Common myeloid progenitor, CD34-positive (primary cell): Measurements from ENCODE around the gene LPP.
A peak's percentile ranks its signal among the peaks of the same experiment; 100 is the strongest.

Source experiments
- CTCF ChIA-PET: fragments of 350-600 bp; sonication (Branson Sonifier 250); formaldehyde crosslinking; loops from one replicate; lab custom pipeline; 2021; ENCODE audit warnings: antibody characterized with exemption; lab: Charles Lee
- POLR2A ChIA-PET: fragments of 350-600 bp; sonication (Branson Sonifier 250); formaldehyde crosslinking; loops from one replicate; lab custom pipeline; 2021; ENCODE audit warnings: antibody characterized with exemption; lab: Charles Lee
- DNase-seq, 3 donors: peaks; one replicate each; pipeline versions ENCODE4 v3.0.0 to v3.0.0-alpha.2; 2013
- H3K27ac ChIP-seq, 2 experiments: 1 replicate in 1 of 2; 2 replicates in 1 of 2; pipeline ENCODE4 v1.7.0; 2013; ENCODE audit warnings: inconsistent platforms in 2 of 2, low read length in 2 of 2, mild to moderate bottlenecking in 2 of 2, low read depth in 1 of 2, moderate library complexity in 1 of 2; ENCODE audit not compliant: severe bottlenecking in 2 of 2, insufficient read depth in 1 of 2, poor library complexity in 1 of 2
- H3K27me3 ChIP-seq, 5 experiments: replicated peaks in 2 of 5; 1 replicate in 3 of 5; 2 replicates in 2 of 5; pipeline versions ENCODE4 v1.6.1 to v1.7.0; 2013; ENCODE audit warnings: low read length in 4 of 5, mild to moderate bottlenecking in 2 of 5, moderate library complexity in 2 of 5, inconsistent platforms in 1 of 5; ENCODE audit not compliant: insufficient read depth in 5 of 5, control insufficient read depth in 4 of 5
- H3K36me3 ChIP-seq, 4 experiments: 1 replicate in 2 of 4; 2 replicates in 2 of 4; pipeline versions ENCODE4 v1.6.1 to v1.7.0; 2013; ENCODE audit warnings: low read length in 3 of 4, control low read depth in 1 of 4, mild to moderate bottlenecking in 1 of 4; ENCODE audit not compliant: control insufficient read depth in 4 of 4, insufficient read depth in 4 of 4
- H3K4me1 ChIP-seq, 4 experiments: 1 replicate in 3 of 4; 2 replicates in 1 of 4; pipeline versions ENCODE4 v1.6.1 to v1.7.1; 2013; ENCODE audit warnings: low read length in 3 of 4, mild to moderate bottlenecking in 3 of 4, control low read depth in 1 of 4, inconsistent platforms in 1 of 4, moderate library complexity in 1 of 4; ENCODE audit not compliant: control insufficient read depth in 4 of 4, insufficient read depth in 4 of 4; ENCODE audit errors: control extremely low read depth in 1 of 4
- H3K4me3 ChIP-seq, 7 experiments: 1 replicate in 4 of 7; 2 replicates in 3 of 7; pipeline versions ENCODE4 v1.5.1 to v1.7.0; 2013; ENCODE audit warnings: mild to moderate bottlenecking in 7 of 7, low read length in 6 of 7, moderate library complexity in 6 of 7, inconsistent platforms in 2 of 7, low read depth in 2 of 7, control low read depth in 1 of 7; ENCODE audit not compliant: insufficient read depth in 4 of 7, control insufficient read depth in 1 of 7; ENCODE audit errors: extremely low read depth in 1 of 7
- H3K9me3 ChIP-seq, 5 experiments: 1 replicate in 4 of 5; 2 replicates in 1 of 5; pipeline versions ENCODE4 v1.6.1 to v1.7.1; 2013; ENCODE audit warnings: low read length in 4 of 5, mild to moderate bottlenecking in 2 of 5, inconsistent platforms in 1 of 5, low read depth in 1 of 5, moderate library complexity in 1 of 5; ENCODE audit not compliant: control insufficient read depth in 4 of 5, insufficient read depth in 2 of 5; ENCODE audit errors: control extremely low read depth in 1 of 5
- WGBS: methylation state at CpG from one replicate; pipeline ENCODE4 v1.1.5; 2013; ENCODE audit not compliant: insufficient coverage; 5-methylcytosine and 5-hydroxymethylcytosine counted together

The LPP gene

GRCh38 chr3:188220988-188221818 is 67.2 kb downstream of the LPP start:
- Histone ChIP-seq H3K9me3 (no peaks in the 10 kb centered on the region), H3K4me1 (peaks cover 0 to 6% (median 3%) of the 10 kb centered on the region in 4 experiments), H3K27me3 (no peaks in the 10 kb centered on the region), H3K27ac (no peak overlapping the region), H3K4me3 (no peak overlapping the region), H3K36me3 (peaks cover 0 to 4% (median 2%) of the 10 kb centered on the region in 4 experiments)
- CTCF ChIA-PET = no interaction called here
- DNase-seq = no peak
- WGBS = 97% methylated on average over 9 of the region's 11 CpGs
- POLR2A ChIA-PET = no interaction called here

DNA sequence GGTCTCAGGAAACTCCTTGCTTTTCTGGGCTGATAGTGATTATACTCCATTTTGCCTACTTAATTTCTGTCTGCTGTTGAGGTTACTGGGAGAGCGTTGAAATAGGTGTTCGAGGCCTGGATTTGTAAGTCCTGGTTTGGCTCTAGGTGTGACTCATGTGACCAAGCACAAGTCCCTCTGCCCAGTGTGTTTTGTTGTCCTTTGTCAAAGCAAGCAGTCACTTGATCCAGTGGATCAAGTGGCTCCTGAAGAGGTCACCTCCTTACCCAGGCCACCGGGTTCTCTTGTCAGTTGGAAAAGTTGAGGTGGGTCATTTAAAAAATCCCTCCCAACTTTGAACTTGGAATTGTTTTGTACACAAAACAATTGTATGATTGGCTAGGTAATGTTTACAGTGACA is 70.0 kb downstream of the LPP start:
- peaks cover 0 to 5% (median 4%) of the 10 kb centered on the region in 4 experiments for H3K4me1 ChIP-seq
- POLR2A ChIA-PET = no interaction called here
- H3K4me3 ChIP-seq = no peak overlapping the region
- CTCF ChIA-PET = interaction anchor here (1.6 kb wide), 1 partner anchor 11 kb away, joined by 4 read pairs; no protein-coding TSS in a partner anchor
- H3K36me3 ChIP-seq = peaks cover 0 to 4% (median 2%) of the 10 kb centered on the region in 4 experiments
- no peaks in the 10 kb centered on the region for H3K27me3 ChIP-seq
- H3K9me3 ChIP-seq = no peaks in the 10 kb centered on the region
- H3K27ac ChIP-seq = no peak overlapping the region
- 100% methylated on average over 2 of the region's 3 CpGs for WGBS
- DNase-seq = no peak

GRCh38 chr3:188227442-188227841 is 73.5 kb downstream of the LPP start:
- WGBS = 100% methylated on average over 1 of the region's 3 CpGs
- Histone ChIP-seq H3K4me1 (peaks cover 0 to 9% (median 6%) of the 10 kb centered on the region in 4 experiments), H3K9me3 (no peaks in the 10 kb centered on the region), H3K27ac (no peak overlapping the region), H3K36me3 (no peaks in the 10 kb centered on the region), H3K4me3 (no peak overlapping the region), H3K27me3 (no peaks in the 10 kb centered on the region)
- CTCF ChIA-PET = interaction anchor here (1.0 kb wide), 1 partner anchor 10 kb away, joined by 3 read pairs; no protein-coding TSS in a partner anchor
- DNase-seq = no peak
- POLR2A ChIA-PET = no interaction called here

DNA sequence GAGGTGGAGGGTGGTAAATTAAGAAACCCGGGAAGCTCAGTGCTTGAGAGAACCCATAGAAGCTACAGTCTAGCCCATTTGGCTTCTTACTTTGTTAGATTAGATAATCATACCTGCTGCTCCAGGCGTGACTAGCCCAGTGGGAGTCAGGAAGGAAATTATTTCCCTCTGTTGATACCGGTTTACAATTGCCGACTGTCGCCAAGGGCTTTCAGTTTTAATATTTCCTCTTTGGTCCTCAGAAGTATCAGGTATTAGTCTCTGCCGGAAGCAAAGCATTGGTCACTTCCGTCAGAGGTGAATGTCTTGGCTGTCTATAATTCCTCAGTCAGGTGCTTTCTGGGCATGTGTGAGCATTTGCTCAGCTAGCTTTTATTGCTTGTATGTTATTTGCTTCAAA is 75.2 kb downstream of the LPP start:
- no peaks in the 10 kb centered on the region for H3K9me3 ChIP-seq
- no peak overlapping the region for H3K27ac ChIP-seq
- ChIA-PET POLR2A (interaction anchor here (0.6 kb wide), 1 partner anchor 676 kb away, joined by 3 read pairs; no protein-coding TSS in a partner anchor), CTCF (no interaction called here)
- H3K27me3 ChIP-seq = no peaks in the 10 kb centered on the region
- peaks cover 0 to 1% (median 0%) of the 10 kb centered on the region in 4 experiments for H3K36me3 ChIP-seq
- 34% methylated on average over 7 of the region's 7 CpGs for WGBS
- peaks cover 0 to 9% (median 6%) of the 10 kb centered on the region in 4 experiments for H3K4me1 ChIP-seq
- H3K4me3 ChIP-seq = no peak overlapping the region
- peak in 2 of 3 donors; percentile 9 to 17 for DNase-seq

DNA sequence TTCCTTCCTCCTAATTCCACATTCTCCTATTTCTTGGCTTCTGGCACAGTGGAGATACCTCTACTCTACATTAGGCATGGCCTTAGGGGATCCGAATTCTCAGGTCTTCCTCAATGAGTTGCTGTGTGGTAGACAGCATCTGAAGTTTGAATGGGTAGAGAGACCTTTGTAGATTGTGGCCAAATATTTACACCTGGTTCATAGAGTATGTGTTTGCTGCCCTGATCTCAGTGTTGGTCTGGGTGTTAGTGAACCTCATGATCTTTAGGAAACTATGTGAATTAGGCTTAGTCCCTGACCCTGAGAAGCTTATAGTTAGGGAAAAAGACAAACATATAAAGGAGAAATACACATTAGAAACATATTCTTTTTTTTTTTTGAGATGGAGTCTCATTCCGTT is 75.8 kb downstream of the LPP start:
- CTCF ChIA-PET = no interaction called here
- POLR2A ChIA-PET = interaction anchor here (0.6 kb wide), 1 partner anchor 676 kb away, joined by 3 read pairs; no protein-coding TSS in a partner anchor
- 88% methylated on average over 1 of the region's 2 CpGs for WGBS
- Histone ChIP-seq H3K4me1 (peaks cover 0 to 9% (median 6%) of the 10 kb centered on the region in 4 experiments), H3K27me3 (no peaks in the 10 kb centered on the region), H3K27ac (no peak overlapping the region), H3K36me3 (peaks cover 0 to 3% (median 0%) of the 10 kb centered on the region in 4 experiments), H3K4me3 (no peak overlapping the region), H3K9me3 (no peaks in the 10 kb centered on the region)
- no peak for DNase-seq

GRCh38 chr3:188230962-188231361 is 77.0 kb downstream of the LPP start:
- no peaks in the 10 kb centered on the region for H3K27me3 ChIP-seq
- peaks cover 0 to 3% (median 0%) of the 10 kb centered on the region in 4 experiments for H3K36me3 ChIP-seq
- DNase-seq = no peak
- peaks cover 0 to 9% (median 6%) of the 10 kb centered on the region in 4 experiments for H3K4me1 ChIP-seq
- ChIA-PET CTCF (no interaction called here), POLR2A (no interaction called here)
- H3K9me3 ChIP-seq = no peaks in the 10 kb centered on the region
- no peak overlapping the region for H3K4me3 ChIP-seq
- no peak overlapping the region for H3K27ac ChIP-seq
- WGBS = 100% methylated on average over 2 of the region's 5 CpGs

- peaks cover 0 to 9% (median 6%) of the 10 kb centered on the region in 4 experiments for H3K4me1 ChIP-seq
- no peak for DNase-seq
- H3K4me3 ChIP-seq = no peak overlapping the region
- WGBS = 100% methylated on average over 6 of the region's 8 CpGs
- H3K27ac ChIP-seq = no peak overlapping the region
- no peaks in the 10 kb centered on the region for H3K9me3 ChIP-seq
- H3K27me3 ChIP-seq = no peaks in the 10 kb centered on the region
- ChIA-PET POLR2A (interaction anchor here (0.6 kb wide), 1 partner anchor 116 kb away, joined by 6 read pairs; no protein-coding TSS in a partner anchor), CTCF (interaction anchor here (1.0 kb wide), 1 partner anchor 9 kb away, joined by 3 read pairs; no protein-coding TSS in a partner anchor)
- H3K36me3 ChIP-seq = peaks cover 0 to 3% (median 0%) of the 10 kb centered on the region in 4 experiments
Measured at GRCh38 chr3:188231456-188231855, 77.5 kb downstream of the LPP start.
